PC-3 (cell line): ENCODE data around the gene TYRP1. TPM values are rescaled to one million over a fixed set of nuclear protein-coding genes. Genes with fewer than 3 reads are reported as not detected.

Source experiments
- ATAC-seq: fragments of 200-7000 bp; cut with Tn5 transposase; 2 replicates; pipeline ENCODE4 v1.9.1; 2020; ENCODE audit warnings: mild to moderate bottlenecking, moderate library complexity
- BruUV-seq: library from RNA; stranded (reverse); fragments of 400-500 nt; replicated peaks from 2 replicates; lab custom pipeline; 2021; lab: Mats Ljungman, UMichigan
- CTCF ChIA-PET: fragments of 300-600 bp; sonication (Branson Sonifier 250); formaldehyde crosslinking; loops from one replicate; lab custom pipeline; 2022; ENCODE audit warnings: antibody characterized with exemption; lab: Charles Lee
- POLR2A ChIA-PET: fragments of 300-600 bp; sonication (Branson Sonifier 250); formaldehyde crosslinking; loops from one replicate; lab custom pipeline; 2022; ENCODE audit warnings: antibody characterized with exemption; ENCODE audit not compliant: unreplicated experiment; lab: Charles Lee
- DNase-seq: peaks from one replicate; pipeline ENCODE4 v3.0.0-alpha.2; 2015
- H2AFZ ChIP-seq: fragments of 300-600 bp; sonication (generic); 2 replicates; pipeline ENCODE4 v1.6.0; 2016; ENCODE audit warnings: antibody characterized with exemption, low read length
- H3F3A ChIP-seq: fragments of 300-600 bp; sonication (generic); one replicate; pipeline ENCODE4 v1.6.0; 2017; ENCODE audit warnings: antibody characterized with exemption, low read length, control low read depth, mild to moderate bottlenecking; ENCODE audit not compliant: unreplicated experiment
- H3K27ac ChIP-seq: fragments of 300-600 bp; sonication (generic); 2 replicates; pipeline ENCODE4 v1.5.1; 2016; ENCODE audit warnings: mild to moderate bottlenecking, low read length
- H3K27me3 ChIP-seq: fragments of 300-600 bp; sonication (generic); 2 replicates; pipeline ENCODE4 v1.6.1; 2016; ENCODE audit warnings: low read length, mixed read lengths
- H3K36me3 ChIP-seq: fragments of 300-600 bp; sonication (generic); 2 replicates; pipeline ENCODE4 v1.6.1; 2016; ENCODE audit warnings: low read depth, mixed run types, low read length, mixed read lengths
- H3K4me1 ChIP-seq: fragments of 300-600 bp; sonication (generic); 2 replicates; pipeline ENCODE4 v1.5.1; 2016; ENCODE audit warnings: low read length; ENCODE audit not compliant: insufficient read depth
- H3K4me2 ChIP-seq: fragments of 300-600 bp; sonication (generic); 2 replicates; pipeline ENCODE4 v1.6.0; 2016; ENCODE audit warnings: low read length
- H3K4me3 ChIP-seq: fragments of 300-600 bp; sonication (generic); 2 replicates; pipeline ENCODE4 v1.5.1; 2016; ENCODE audit warnings: mild to moderate bottlenecking, low read length, mixed read lengths
- H3K79me2 ChIP-seq: fragments of 300-600 bp; sonication (generic); 2 replicates; pipeline ENCODE4 v1.6.1; 2017; ENCODE audit warnings: low read length, mixed read lengths
- H3K9ac ChIP-seq: fragments of 300-600 bp; sonication (generic); 2 replicates; pipeline ENCODE4 v1.6.0; 2016; ENCODE audit warnings: mild to moderate bottlenecking, low read length
- H3K9me2 ChIP-seq: fragments of 300-600 bp; sonication (generic); replicated peaks from 2 replicates; pipeline ENCODE4 v1.6.1; 2016; ENCODE audit warnings: mixed run types, low read length, mixed read lengths
- H3K9me3 ChIP-seq: fragments of 300-600 bp; sonication (generic); 2 replicates; pipeline ENCODE4 v1.6.1; 2016; ENCODE audit warnings: low read length, mixed read lengths
- H4K20me1 ChIP-seq: fragments of 300-600 bp; sonication (generic); 2 replicates; pipeline ENCODE4 v1.6.1; 2016; ENCODE audit warnings: low read length, mixed read lengths
- CTCF ChIP-seq: fragments of 300-600 bp; sonication (generic); conservative IDR thresholded peaks from 2 replicates; pipeline ENCODE4 v1.5.1; 2017; ENCODE audit warnings: antibody characterized with exemption, low read depth, mild to moderate bottlenecking, low read length
- EZH2 ChIP-seq: fragments of 300-600 bp; sonication (generic); IDR thresholded peaks from one replicate; pipeline ENCODE4 v1.6.1; 2017; ENCODE audit warnings: antibody characterized with exemption, mild to moderate bottlenecking, low read length; ENCODE audit not compliant: unreplicated experiment
- EZH2phosphoT487 ChIP-seq: fragments of 300-600 bp; sonication (generic); IDR thresholded peaks from 2 replicates; pipeline ENCODE4 v1.6.1; 2018; ENCODE audit warnings: mild to moderate bottlenecking, antibody characterized with exemption, low read length, borderline replicate concordance
- intact Hi-C: fragments of 100-400 bp; cut with micrococcal nuclease; formaldehyde crosslinking; loops from 2 replicates; pipeline ENCODE4 v1.9.0; 2023
- total RNA-seq: library from RNA; depleted of rRNA; stranded (reverse); fragments of >200 nt; gene quantifications from 2 replicates; pipeline ENCODE4 v1.2.3, GENCODE V29; 2014

TYRP1 gene
- total RNA-seq, 1 experiment from 2014 or later: 0.22 TPM

GRCh38 chr9:12732971-12733370, 39.8 kb downstream of the TYRP1 start:
- H3K4me3 ChIP-seq: no peak overlapping the region
- no peak overlapping the region for H3K4me2 ChIP-seq
- no peak for ATAC-seq
- no peak for DNase-seq
- no peak overlapping the region for H2AFZ ChIP-seq
- no peaks in the 10 kb centered on the region for H3K4me1 ChIP-seq
- no peaks in the 10 kb centered on the region for H3K9me2 ChIP-seq
- ChIA-PET POLR2A (no interaction called here), CTCF (no interaction called here)
- H3K36me3 ChIP-seq: no peaks in the 10 kb centered on the region
- BruUV-seq: no TSS peak
- H3K27me3 ChIP-seq: no peaks in the 10 kb centered on the region
- H3F3A ChIP-seq: no peaks in the 10 kb centered on the region
- H3K79me2 ChIP-seq: no peaks in the 10 kb centered on the region
- H3K9me3 ChIP-seq: no peaks in the 10 kb centered on the region
- intact Hi-C loops: no loop called here
- H4K20me1 ChIP-seq: no peaks in the 10 kb centered on the region
- no peak overlapping the region for H3K27ac ChIP-seq
- no peak for TF ChIP-seq EZH2
- TF ChIP-seq EZH2phosphoT487: no peak
- no peak for TF ChIP-seq CTCF
- no peak overlapping the region for H3K9ac ChIP-seq

GRCh38 chr9:12735665-12736064, 42.5 kb downstream of the TYRP1 start:
- Histone ChIP-seq H3K4me1 (no peaks in the 10 kb centered on the region), H3K4me3 (no peak overlapping the region), H3K36me3 (no peaks in the 10 kb centered on the region), H4K20me1 (no peaks in the 10 kb centered on the region), H3K4me2 (no peak overlapping the region), H3K9ac (no peak overlapping the region), H3K79me2 (no peaks in the 10 kb centered on the region), H3K9me2 (no peaks in the 10 kb centered on the region), H3F3A (no peaks in the 10 kb centered on the region), H3K27me3 (no peaks in the 10 kb centered on the region), H3K9me3 (no peaks in the 10 kb centered on the region), H2AFZ (no peak overlapping the region), H3K27ac (no peak overlapping the region)
- CTCF ChIA-PET: no interaction called here
- BruUV-seq: no TSS peak
- no peak for ATAC-seq
- DNase-seq: no peak
- TF ChIP-seq CTCF (no peak), EZH2phosphoT487 (no peak), EZH2 (no peak)
- intact Hi-C loops: no loop called here
- POLR2A ChIA-PET: no interaction called here

- no peak overlapping the region for H3K9ac ChIP-seq
- H2AFZ ChIP-seq: no peak overlapping the region
- intact Hi-C loops: no loop called here
- H3K27ac ChIP-seq: no peak overlapping the region
- no peak for TF ChIP-seq EZH2phosphoT487
- no peak for TF ChIP-seq EZH2
- no peak for TF ChIP-seq CTCF
- no peaks in the 10 kb centered on the region for H3K9me2 ChIP-seq
- no peaks in the 10 kb centered on the region for H3K27me3 ChIP-seq
- ATAC-seq: no peak
- CTCF ChIA-PET: no interaction called here
- POLR2A ChIA-PET: no interaction called here
- H4K20me1 ChIP-seq: no peaks in the 10 kb centered on the region
- H3K9me3 ChIP-seq: no peaks in the 10 kb centered on the region
- H3K4me3 ChIP-seq: no peak overlapping the region
- H3F3A ChIP-seq: no peaks in the 10 kb centered on the region
- H3K79me2 ChIP-seq: no peaks in the 10 kb centered on the region
- BruUV-seq: no TSS peak
- DNase-seq: no peak
- H3K4me1 ChIP-seq: no peaks in the 10 kb centered on the region
- no peaks in the 10 kb centered on the region for H3K36me3 ChIP-seq
- no peak overlapping the region for H3K4me2 ChIP-seq
These were observed 44.7 kb downstream of the TYRP1 start for GRCh38 chr9:12737871-12738270.
